NOMO-1 treated with DMSO at 0.1 percent for 48 hours (cell line): ENCODE measurements around the gene CD1C.
"Not testable (repeated sequence)": the region's sequence is repeated elsewhere in the genome, so short reads cannot be mapped to it uniquely, and the experiment has no call there.

Experiments used
- DNase-seq: peaks from one replicate; lab custom pipeline; 2025; ENCODE audit not compliant: unreplicated experiment; lab: John Stamatoyannopoulos, UW

Gene CD1C

DNA sequence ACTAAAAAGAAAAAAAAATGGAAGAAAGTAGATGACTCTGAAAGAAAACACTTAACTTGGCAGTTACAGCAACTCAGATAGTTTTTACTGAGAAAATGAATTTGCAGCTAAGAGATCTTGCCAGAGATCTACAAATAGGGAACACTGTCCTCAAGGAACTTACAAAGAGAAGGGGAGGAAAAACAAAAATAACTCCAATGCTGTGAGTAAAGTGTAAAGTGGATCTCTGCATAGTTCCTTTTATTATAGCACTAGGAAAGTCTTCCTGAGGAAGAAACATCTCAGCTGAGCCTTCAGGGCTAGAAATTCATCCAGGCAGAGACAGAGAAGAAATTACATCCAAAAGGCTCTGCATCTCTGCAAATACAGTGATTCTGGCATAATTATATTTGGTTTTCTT, 37.8 kb downstream of the CD1C start:
- DNase-seq = no peak

- peak; percentile 19 for DNase-seq
Measured at GRCh38 chr1:158328426-158328825, 38.7 kb downstream of the CD1C start.

DNA sequence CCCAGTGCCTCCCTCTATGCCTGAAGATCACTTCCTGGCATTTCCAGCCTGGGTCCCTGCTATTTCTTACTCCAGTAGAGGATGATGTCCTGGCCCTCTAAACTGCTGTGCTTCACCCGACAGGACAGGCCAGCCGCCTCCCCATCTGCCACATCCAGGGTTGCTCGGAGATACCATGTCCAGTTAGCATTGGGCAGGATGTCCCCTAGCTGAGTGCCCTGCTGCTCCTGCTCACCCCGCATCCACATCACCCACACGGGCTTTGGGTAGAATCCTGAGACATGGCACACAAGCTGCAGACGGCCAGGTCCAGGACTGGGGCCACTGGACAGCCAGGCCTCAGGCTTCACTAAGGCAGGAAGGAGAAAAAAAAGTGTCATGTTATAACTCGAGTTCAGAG, 39.6 kb downstream of the CD1C start:
- no peak for DNase-seq

DNA sequence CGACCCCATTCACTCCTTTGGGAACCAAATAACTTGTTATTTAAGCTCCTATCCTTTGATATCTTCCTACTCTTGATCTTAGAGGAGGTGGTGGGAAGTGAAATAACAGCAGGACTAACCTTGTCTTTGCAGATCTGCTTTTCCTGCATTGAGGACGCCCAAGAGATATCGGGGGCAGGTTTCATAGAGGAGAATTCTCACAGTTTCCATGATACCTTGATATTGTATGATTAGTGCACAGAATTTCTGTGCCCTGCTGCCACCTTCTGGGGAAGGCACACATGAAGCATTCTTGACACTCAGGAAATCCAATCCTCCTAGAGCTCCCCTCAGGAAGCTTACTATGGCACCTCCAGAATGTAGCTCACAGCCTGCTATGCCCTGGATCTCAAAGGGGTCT, 40.0 kb downstream of the CD1C start:
- peak; percentile 34 for DNase-seq

- no peak for DNase-seq
Measured at GRCh38 chr1:158330391-158331105, 40.8 kb downstream of the CD1C start.

DNA sequence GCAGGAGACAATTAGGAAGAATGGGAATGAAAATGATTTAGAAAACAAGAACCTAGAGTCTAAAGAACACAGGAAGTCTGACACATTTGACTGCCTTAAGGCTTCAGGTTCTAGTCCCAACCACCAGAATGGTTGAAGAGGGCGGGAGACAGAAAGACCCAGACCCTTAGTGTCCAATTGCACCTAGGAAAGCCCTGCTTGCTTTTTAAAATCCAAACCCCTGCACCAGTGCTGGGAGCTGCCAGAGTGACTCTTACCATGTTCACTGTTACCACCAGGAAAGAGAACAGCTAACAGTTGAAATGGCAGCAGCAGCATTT, 41.3 kb downstream of the CD1C start:
- no peak for DNase-seq

DNA sequence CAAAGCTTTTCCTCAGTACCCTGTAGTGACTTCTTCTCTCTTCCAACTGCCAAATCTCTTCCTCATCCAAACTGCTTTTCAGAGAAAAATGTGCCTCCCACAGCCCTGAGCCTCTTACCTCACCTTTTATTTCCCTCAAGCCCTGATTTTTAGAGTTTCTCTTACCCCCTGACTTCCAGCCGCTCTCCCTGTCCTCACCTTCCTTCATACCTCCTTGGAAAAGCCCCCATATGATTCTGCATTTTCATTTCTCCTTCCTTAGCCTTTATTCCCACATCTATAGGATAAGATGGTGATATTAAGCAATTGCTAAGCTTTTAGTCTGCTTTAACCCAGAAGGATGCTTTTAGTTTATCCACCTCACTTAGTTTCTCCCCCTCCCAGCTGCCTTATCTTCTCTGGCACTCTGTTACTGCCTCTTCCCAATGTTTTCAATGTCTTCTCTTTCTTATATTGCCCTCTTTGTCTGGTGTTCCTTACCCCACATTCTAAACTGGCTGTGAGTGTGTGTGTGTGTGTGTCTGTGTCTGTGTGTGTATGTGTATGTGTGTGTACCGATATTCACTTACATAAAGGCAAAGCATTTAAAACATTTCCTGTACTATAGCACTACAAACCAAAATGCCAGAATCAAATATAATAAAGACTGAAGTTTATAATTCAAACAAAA, 41.9 kb downstream of the CD1C start, which contains the start of gene CD1B:
CD1B (minus strand) TSS at position 51 of the 670 bp plus-strand sequence. CDS start 108 bp downstream, outside the sequence.
- DNase-seq = no peak

- DNase-seq = peak; percentile 68
Measured at GRCh38 chr1:158333405-158334155, 43.9 kb downstream of the CD1C start.

DNA sequence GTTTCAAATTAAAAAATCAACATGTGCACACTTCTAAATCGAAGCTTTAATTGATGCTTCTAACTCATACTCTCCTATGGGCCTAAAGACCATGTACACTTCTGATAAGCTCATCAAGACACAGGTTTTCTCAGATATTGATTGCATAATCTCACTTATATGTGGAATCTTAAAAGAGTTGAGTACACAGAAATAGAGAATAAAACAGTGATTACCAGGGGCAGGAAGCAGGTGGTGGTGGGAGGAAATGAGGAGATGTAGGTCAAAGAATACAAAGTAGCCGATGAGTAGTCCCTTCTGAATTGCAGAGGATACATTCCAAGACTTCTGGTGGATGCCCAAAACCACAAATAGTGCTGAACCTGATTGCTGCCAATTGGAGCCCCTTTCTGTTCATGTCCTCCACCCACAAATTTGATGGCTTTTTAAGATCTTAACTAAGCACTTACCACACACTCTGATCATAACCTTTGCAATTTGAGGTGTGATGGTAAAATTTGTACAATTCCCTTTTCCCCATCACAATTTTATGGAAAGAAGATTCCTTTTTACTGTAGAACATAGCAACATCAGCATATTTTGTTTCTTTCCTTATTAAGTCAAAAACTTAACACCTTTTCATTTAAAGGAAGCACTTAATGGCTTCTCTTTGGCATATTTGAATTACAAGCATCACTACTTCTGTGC, 44.9 kb downstream of the CD1C start:
- DNase-seq = no peak

GRCh38 chr1:158335213-158335532, 45.5 kb downstream of the CD1C start:
- DNase-seq = no peak

GRCh38 chr1:158336413-158336812, 46.7 kb downstream of the CD1C start:
- not testable (repeated sequence) for DNase-seq
